Left lung (tissue), 10 donors: ENCODE measurements around the gene KRT35. TPM values are rescaled to one million over a fixed set of nuclear protein-coding genes. Genes with fewer than 3 reads are reported as not detected.

ENCODE experiments used
- ATAC-seq: fragments of 200-7000 bp; cut with Tn5 transposase; one replicate; pipeline ENCODE4 v1.9.1; 2020; ENCODE audit warnings: moderate library complexity
- DNase-seq, 4 donors: peaks; one replicate each; pipeline ENCODE4 v3.0.0-alpha.2; 2013 to 2020
- H3K27ac ChIP-seq, 2 donors: fragments of 200-600 bp; sonication (generic) in 1 of 2; one replicate each; pipeline versions ENCODE4 v1.5.0 to v1.8.0; 2020 to 2021
- H3K27me3 ChIP-seq, 2 donors: fragments of 200-600 bp; sonication (generic) in 1 of 2; one replicate each; pipeline versions ENCODE4 v1.5.0 to v1.8.0; 2020 to 2021
- H3K36me3 ChIP-seq, 2 donors: fragments of 200-600 bp; sonication (generic) in 1 of 2; one replicate each; pipeline versions ENCODE4 v1.5.0 to v1.8.0; 2020 to 2021
- H3K4me1 ChIP-seq, 2 donors: fragments of 200-600 bp; one replicate each; pipeline ENCODE4 v1.8.0; 2021
- H3K4me3 ChIP-seq, 2 donors: fragments of 200-600 bp; sonication (generic) in 1 of 2; one replicate each; pipeline versions ENCODE4 v1.5.0 to v1.8.0; 2020 to 2021; ENCODE audit warnings: mild to moderate bottlenecking in 1 of 2
- H3K9me3 ChIP-seq, 2 donors: fragments of 200-600 bp; sonication (generic) in 1 of 2; one replicate each; pipeline versions ENCODE4 v1.5.0 to v1.8.0; 2020 to 2021
- intact Hi-C, 2 donors: fragments of 100-400 bp; cut with DNase I; formaldehyde crosslinking; loops; one replicate each; pipeline versions ENCODE4 v1.11.2 to v1.14.2; 2022
- polyA plus RNA-seq, 6 donors: library from polyadenylated mRNA; unstranded; fragments of 120-200 nt; gene quantifications; one replicate each; pipeline ENCODE4 v1.2.1, GENCODE V29; 2013; ENCODE audit not compliant: insufficient read length in 6 of 6
- total RNA-seq, 2 donors: library from RNA; stranded (reverse); fragmentation: NEBNext Ultra II Directional; extraction: Animal tissue kit (Norgen Biotek cat#: 25700); gene quantifications; one replicate each; pipeline ENCODE4 v1.2.1, GENCODE V29; 2021
- TF ChIP-seq, protein P1 (sequence below), 2 donors: fragments of 200-600 bp; sonication (generic) in 1 of 2; IDR thresholded peaks; one replicate each; pipeline versions ENCODE4 v1.5.0 to v1.8.0; 2021; ENCODE audit warnings: antibody characterized with exemption in 2 of 2
- donor health status: DM: no; HTN: yes; CAD: no.
- donor health status: DM: no; HTN: no; CAD: no.

KRT35 gene
- total and polyA plus RNA-seq, 8 donors: not detected

DNA sequence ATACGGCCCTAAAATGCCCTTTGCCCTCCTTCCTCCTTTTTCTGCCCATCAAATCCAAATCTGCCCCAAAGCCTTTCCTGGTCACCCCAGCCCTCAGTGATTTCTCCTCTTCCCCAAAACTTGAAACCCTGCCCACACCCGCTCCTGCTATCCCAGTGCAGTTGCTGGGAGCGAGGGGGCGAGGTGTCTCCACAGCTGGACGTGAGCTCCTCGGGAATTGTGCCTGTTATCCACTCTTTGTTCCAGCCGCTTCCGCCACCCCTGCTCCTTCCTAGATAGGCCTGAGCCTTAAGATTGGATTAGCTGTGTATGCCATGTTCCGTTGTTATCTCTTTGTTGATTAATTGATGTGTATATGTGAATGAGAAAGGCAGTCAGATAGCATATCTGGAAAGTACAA lies 2.6 kb upstream of the KRT35 start:
- H3K27ac ChIP-seq: no peak overlapping the region
- no peaks in the 10 kb centered on the region for H3K9me3 ChIP-seq
- peaks cover 0 to 12% of the 10 kb centered on the region in 2 donors for H3K27me3 ChIP-seq
- no peaks in the 10 kb centered on the region for H3K36me3 ChIP-seq
- H3K4me3 ChIP-seq: no peak overlapping the region
- DNase-seq: no peak
- H3K4me1 ChIP-seq: no peaks in the 10 kb centered on the region
- no peak for ATAC-seq
- TF ChIP-seq, protein P1, sequence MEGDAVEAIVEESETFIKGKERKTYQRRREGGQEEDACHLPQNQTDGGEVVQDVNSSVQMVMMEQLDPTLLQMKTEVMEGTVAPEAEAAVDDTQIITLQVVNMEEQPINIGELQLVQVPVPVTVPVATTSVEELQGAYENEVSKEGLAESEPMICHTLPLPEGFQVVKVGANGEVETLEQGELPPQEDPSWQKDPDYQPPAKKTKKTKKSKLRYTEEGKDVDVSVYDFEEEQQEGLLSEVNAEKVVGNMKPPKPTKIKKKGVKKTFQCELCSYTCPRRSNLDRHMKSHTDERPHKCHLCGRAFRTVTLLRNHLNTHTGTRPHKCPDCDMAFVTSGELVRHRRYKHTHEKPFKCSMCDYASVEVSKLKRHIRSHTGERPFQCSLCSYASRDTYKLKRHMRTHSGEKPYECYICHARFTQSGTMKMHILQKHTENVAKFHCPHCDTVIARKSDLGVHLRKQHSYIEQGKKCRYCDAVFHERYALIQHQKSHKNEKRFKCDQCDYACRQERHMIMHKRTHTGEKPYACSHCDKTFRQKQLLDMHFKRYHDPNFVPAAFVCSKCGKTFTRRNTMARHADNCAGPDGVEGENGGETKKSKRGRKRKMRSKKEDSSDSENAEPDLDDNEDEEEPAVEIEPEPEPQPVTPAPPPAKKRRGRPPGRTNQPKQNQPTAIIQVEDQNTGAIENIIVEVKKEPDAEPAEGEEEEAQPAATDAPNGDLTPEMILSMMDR (IDR thresholded peaks at IDR 0.05): no peak
- intact Hi-C loops: no loop called here

GRCh38 chr17:41480581-41480980 lies 370 bp downstream of the KRT35 start:
- Histone ChIP-seq H3K27me3 (no peaks in the 10 kb centered on the region), H3K4me3 (no peak overlapping the region), H3K9me3 (no peaks in the 10 kb centered on the region), H3K36me3 (no peaks in the 10 kb centered on the region), H3K27ac (no peak overlapping the region), H3K4me1 (no peaks in the 10 kb centered on the region)
- TF ChIP-seq, protein P1 (IDR thresholded peaks at IDR 0.05): no peak
- no peak for ATAC-seq
- intact Hi-C loops: no loop called here
- no peak for DNase-seq

DNA sequence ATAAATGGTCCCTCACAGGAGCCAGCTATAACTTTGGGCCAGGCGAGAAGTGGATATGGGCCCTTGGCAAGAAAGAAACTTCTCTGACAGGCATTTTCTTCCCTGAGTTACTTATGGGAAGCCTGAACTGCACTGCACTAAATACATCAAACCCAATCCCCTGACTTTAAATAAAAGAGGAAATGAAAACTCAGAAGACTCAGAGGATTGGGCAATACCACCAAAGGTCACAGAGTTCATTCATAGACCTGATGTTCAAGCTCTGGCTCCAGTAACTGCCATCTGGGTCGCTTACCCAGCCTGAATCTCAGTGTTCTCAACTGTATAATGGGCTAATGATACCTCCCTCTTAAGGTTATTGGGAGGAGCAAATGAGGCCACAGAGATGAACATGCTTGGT lies 815 bp downstream of the KRT35 start:
- ATAC-seq (no peak), DNase-seq (no peak)
- TF ChIP-seq, protein P1 (IDR thresholded peaks at IDR 0.05): no peak
- intact Hi-C loops: no loop called here
- Histone ChIP-seq H3K4me1 (no peaks in the 10 kb centered on the region), H3K9me3 (no peaks in the 10 kb centered on the region), H3K27ac (no peak overlapping the region), H3K4me3 (no peak overlapping the region), H3K36me3 (no peaks in the 10 kb centered on the region), H3K27me3 (no peaks in the 10 kb centered on the region)

DNA sequence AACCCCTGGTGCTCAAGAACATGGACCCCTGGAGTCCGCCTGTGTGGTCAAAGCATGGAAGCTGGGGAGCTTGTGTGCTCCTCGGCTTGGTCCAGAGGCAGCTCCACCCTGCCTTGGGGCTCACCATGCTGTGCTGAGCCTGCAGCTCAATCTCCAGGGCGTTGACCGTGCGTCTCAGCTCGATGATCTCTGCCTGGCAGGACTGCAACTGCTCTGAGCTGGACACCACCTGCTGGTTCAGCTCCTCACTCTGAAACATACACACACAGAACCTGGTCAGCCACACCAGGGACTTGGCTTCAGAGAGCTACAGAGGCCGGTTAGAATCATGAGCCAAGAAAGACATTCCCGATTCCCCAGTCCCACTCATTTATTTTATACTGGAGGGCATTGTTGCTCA lies 2.7 kb downstream of the KRT35 start:
- Histone ChIP-seq H3K27ac (no peak overlapping the region), H3K4me3 (no peak overlapping the region), H3K9me3 (no peaks in the 10 kb centered on the region), H3K27me3 (no peaks in the 10 kb centered on the region), H3K4me1 (no peaks in the 10 kb centered on the region), H3K36me3 (no peaks in the 10 kb centered on the region)
- no peak for ATAC-seq
- intact Hi-C loops: no loop called here
- DNase-seq: no peak
- TF ChIP-seq, protein P1 (IDR thresholded peaks at IDR 0.05): no peak

- no peaks in the 10 kb centered on the region for H3K36me3 ChIP-seq
- DNase-seq: no peak
These were observed 3.8 kb downstream of the KRT35 start for GRCh38 chr17:41476866-41477815.

More at GRCh38 chr17:41476866-41477815, 3.8 kb downstream of the KRT35 start:
- no peak overlapping the region for H3K4me3 ChIP-seq
- TF ChIP-seq, protein P1 (IDR thresholded peaks at IDR 0.05): no peak
- no peak overlapping the region for H3K27ac ChIP-seq
- no peaks in the 10 kb centered on the region for H3K27me3 ChIP-seq
- no peak for ATAC-seq
- intact Hi-C loops: no loop called here
- H3K4me1 ChIP-seq: no peaks in the 10 kb centered on the region
- H3K9me3 ChIP-seq: no peaks in the 10 kb centered on the region
